CD14-positive monocyte (primary cell): ENCODE data around the gene VSTM2B. TPM values are rescaled to one million over a fixed set of nuclear protein-coding genes. Genes with fewer than 3 reads are reported as not detected.

Source experiments
- DNase-seq, 3 donors: peaks; one replicate each; pipeline ENCODE4 v3.0.0-alpha.2; 2011 to 2022
- H2AFZ ChIP-seq: 2 replicates; pipeline ENCODE4 v1.6.0; 2012; ENCODE audit warnings: mild to moderate bottlenecking, low read depth, low read length, inconsistent platforms; ENCODE audit not compliant: insufficient read depth, poor library complexity, severe bottlenecking
- H3K27ac ChIP-seq, 2 donors: 1 replicate in 1 of 2; 2 replicates in 1 of 2; pipeline ENCODE4 v1.5.1; 2012 to 2013; ENCODE audit warnings: low read length in 2 of 2, control low read depth in 1 of 2, inconsistent platforms in 1 of 2, low read depth in 1 of 2, mild to moderate bottlenecking in 1 of 2
- H3K27me3 ChIP-seq, 2 donors: one replicate each; pipeline versions ENCODE4 v1.6.0 to v1.6.1; 2011 to 2013; ENCODE audit warnings: low read length in 2 of 2; ENCODE audit not compliant: control insufficient read depth in 2 of 2, insufficient read depth in 2 of 2
- H3K36me3 ChIP-seq, 2 donors: replicated peaks in 1 of 2; 1 replicate in 1 of 2; 2 replicates in 1 of 2; pipeline versions ENCODE4 v1.5.1 to v1.6.1; 2012 to 2013; ENCODE audit warnings: low read length in 2 of 2, control low read depth in 1 of 2, inconsistent platforms in 1 of 2, mild to moderate bottlenecking in 1 of 2; ENCODE audit not compliant: insufficient read depth in 2 of 2, control insufficient read depth in 1 of 2
- H3K4me1 ChIP-seq, 2 donors: 1 replicate in 1 of 2; 2 replicates in 1 of 2; pipeline versions ENCODE4 v1.5.1 to v1.6.1; 2012 to 2013; ENCODE audit warnings: low read length in 2 of 2, control low read depth in 1 of 2, inconsistent platforms in 1 of 2, mild to moderate bottlenecking in 1 of 2, moderate library complexity in 1 of 2; ENCODE audit not compliant: insufficient read depth in 2 of 2, control insufficient read depth in 1 of 2
- H3K4me2 ChIP-seq: replicated peaks from 2 replicates; pipeline ENCODE3; 2012; ENCODE audit warnings: low read length, moderate library complexity, mild to moderate bottlenecking; ENCODE audit not compliant: poor library complexity, severe bottlenecking; ENCODE audit errors: extremely low read depth
- H3K4me3 ChIP-seq, 3 experiments: fragments of 200-600 bp in 1 of 3; sonication (generic) in 1 of 3; replicated peaks in 1 of 3; 1 replicate in 2 of 3; 2 replicates in 1 of 3; pipeline ENCODE4 v1.5.1; 2011 to 2013; ENCODE audit warnings: low read length in 3 of 3, mild to moderate bottlenecking in 3 of 3, control low read depth in 2 of 3, low read depth in 2 of 3, inconsistent platforms in 1 of 3, moderate library complexity in 1 of 3
- H3K79me2 ChIP-seq: 2 replicates; pipeline ENCODE4 v1.6.0; 2012; ENCODE audit warnings: mild to moderate bottlenecking, control low read depth, inconsistent platforms, low read length, moderate library complexity; ENCODE audit not compliant: insufficient read depth
- H3K9ac ChIP-seq: 2 replicates; pipeline ENCODE4 v1.6.0; 2017; ENCODE audit warnings: low read length, mild to moderate bottlenecking; ENCODE audit not compliant: insufficient read depth, poor library complexity, severe bottlenecking
- H3K9me3 ChIP-seq, 2 donors: replicated peaks in 1 of 2; 1 replicate in 1 of 2; 2 replicates in 1 of 2; pipeline versions ENCODE4 v1.5.1 to v1.6.1; 2012 to 2013; ENCODE audit warnings: low read length in 2 of 2, control low read depth in 1 of 2; ENCODE audit not compliant: control insufficient read depth in 1 of 2, insufficient read depth in 1 of 2
- H4K20me1 ChIP-seq: 2 replicates; pipeline ENCODE4 v1.6.0; 2012; ENCODE audit warnings: mild to moderate bottlenecking, low read length, control low read depth, moderate library complexity; ENCODE audit not compliant: insufficient read depth
- H3K27ac Mint-ChIP-seq, 7 donors: one replicate each; pipeline ENCODE4 v1.8.0; 2020; ENCODE audit warnings: mild to moderate bottlenecking in 7 of 7, mixed read lengths in 7 of 7, moderate library complexity in 6 of 7, inconsistent platforms in 2 of 7
- H3K27me3 Mint-ChIP-seq, 3 donors: one replicate each; pipeline ENCODE4 v1.8.0; 2021 to 2022; ENCODE audit warnings: low read depth in 3 of 3, mild to moderate bottlenecking in 3 of 3, mixed read lengths in 3 of 3, moderate library complexity in 3 of 3, inconsistent platforms in 1 of 3
- H3K36me3 Mint-ChIP-seq, 2 donors: one replicate each; pipeline ENCODE4 v1.8.0; 2020; ENCODE audit warnings: mixed read lengths in 2 of 2, inconsistent platforms in 1 of 2, mild to moderate bottlenecking in 1 of 2
- H3K4me1 Mint-ChIP-seq: one replicate; pipeline ENCODE4 v1.8.0; 2020; ENCODE audit warnings: mild to moderate bottlenecking, mixed read lengths
- H3K4me3 Mint-ChIP-seq, 2 donors: one replicate each; pipeline ENCODE4 v1.8.0; 2020; ENCODE audit warnings: mild to moderate bottlenecking in 2 of 2, mixed read lengths in 2 of 2, moderate library complexity in 1 of 2
- H3K9me3 Mint-ChIP-seq, 7 donors: one replicate each; pipeline ENCODE4 v1.8.0; 2020 to 2022; ENCODE audit warnings: mixed read lengths in 7 of 7, mild to moderate bottlenecking in 6 of 7, moderate library complexity in 6 of 7, inconsistent platforms in 2 of 7
- WGBS: methylation state at CpG from one replicate; pipeline ENCODE4 v1.1.5; 2013; ENCODE audit warnings: missing lambda C conversion rate; ENCODE audit not compliant: insufficient coverage; 5-methylcytosine and 5-hydroxymethylcytosine counted together
- intact Hi-C, 2 donors: fragments of 100-400 bp; cut with micrococcal nuclease; formaldehyde crosslinking; loops; one replicate each; pipeline versions ENCODE4 v1.15.0 to v1.15.1; 2023
- polyA plus RNA-seq, 3 donors: library from polyadenylated mRNA; depleted of rRNA in 1 of 3; unstranded in 2 of 3; stranded (reverse) in 1 of 3; fragments of 300-500 nt in 2 of 3; fragments of >200 nt in 1 of 3; fragmentation: Illumina TruSeq in 2 of 3; gene quantifications; 1 replicate in 2 of 3; 2 replicates in 1 of 3; pipeline ENCODE4 v1.2.3, GENCODE V29; 2012 to 2021
- TF ChIP-seq, protein P1 (sequence below): fragments of 200-600 bp; IDR thresholded peaks from one replicate; pipeline ENCODE4 v1.8.0; 2022; ENCODE audit warnings: antibody characterized with exemption, mild to moderate bottlenecking

Gene VSTM2B
- polyA plus RNA-seq, 3 donors, result not detected

DNA sequence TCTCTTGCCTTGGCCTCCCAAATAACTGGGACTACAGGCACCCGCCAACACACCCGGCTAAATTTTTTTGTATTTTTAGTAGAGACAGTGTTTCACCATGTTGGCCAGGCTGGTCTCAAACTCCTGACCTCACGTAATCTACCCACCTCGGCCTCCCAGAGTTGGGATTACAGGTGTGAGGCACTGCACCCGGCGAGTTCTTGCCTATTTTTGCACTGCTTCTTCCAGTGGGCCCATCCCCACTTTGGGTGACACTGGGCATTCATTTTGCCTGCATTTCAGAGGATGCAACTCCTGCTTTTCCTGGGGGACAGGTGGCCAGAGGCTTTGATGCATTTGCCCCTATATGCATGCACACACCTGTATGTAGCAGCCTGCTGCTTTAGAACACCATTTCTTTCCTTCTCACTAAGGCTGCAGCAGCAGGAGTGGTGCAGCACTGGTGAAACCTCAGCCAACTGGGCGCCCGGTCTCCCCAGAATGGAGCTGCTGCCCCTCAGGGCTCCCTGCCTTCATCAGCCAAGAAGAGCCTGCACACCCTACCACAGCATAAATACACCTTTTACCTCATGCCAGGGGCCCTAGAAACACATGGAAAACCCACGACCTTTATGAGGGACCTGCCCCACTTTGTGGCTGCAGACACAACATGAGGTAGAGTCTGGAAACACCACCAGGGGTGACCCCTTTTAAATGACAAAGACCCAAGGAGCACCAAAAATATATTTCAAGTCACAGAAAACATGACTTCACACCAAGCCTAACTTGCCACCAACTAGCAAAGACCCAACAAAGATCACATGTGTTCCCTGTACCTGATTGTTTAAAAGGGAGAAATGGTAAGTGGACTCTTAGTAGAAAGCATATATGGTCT is 43.5 kb downstream of the VSTM2B start:
- intact Hi-C loops, result no loop called here
- Mint-ChIP-seq H3K27ac (peak overlapping the region in 1 of 7 donors; percentile 25), H3K4me3 (no peak overlapping the region), H3K9me3 (no peaks in the 10 kb centered on the region), H3K27me3 (peaks cover 6 to 16% (median 7%) of the 10 kb centered on the region in 3 donors), H3K4me1 (no peaks in the 10 kb centered on the region), H3K36me3 (no peaks in the 10 kb centered on the region)
- no peaks in the 10 kb centered on the region for H4K20me1 ChIP-seq
- no peaks in the 10 kb centered on the region for H3K4me1 ChIP-seq
- H3K9me3 ChIP-seq, result no peaks in the 10 kb centered on the region
- H3K27ac ChIP-seq, result no peak overlapping the region
- no peak overlapping the region for H3K4me3 ChIP-seq
- DNase-seq, result no peak
- H2AFZ ChIP-seq, result no peak overlapping the region
- no peak overlapping the region for H3K4me2 ChIP-seq
- 80% methylated on average over 7 of the region's 9 CpGs for WGBS
- no peaks in the 10 kb centered on the region for H3K27me3 ChIP-seq
- no peak overlapping the region for H3K9ac ChIP-seq
- TF ChIP-seq, protein P1, sequence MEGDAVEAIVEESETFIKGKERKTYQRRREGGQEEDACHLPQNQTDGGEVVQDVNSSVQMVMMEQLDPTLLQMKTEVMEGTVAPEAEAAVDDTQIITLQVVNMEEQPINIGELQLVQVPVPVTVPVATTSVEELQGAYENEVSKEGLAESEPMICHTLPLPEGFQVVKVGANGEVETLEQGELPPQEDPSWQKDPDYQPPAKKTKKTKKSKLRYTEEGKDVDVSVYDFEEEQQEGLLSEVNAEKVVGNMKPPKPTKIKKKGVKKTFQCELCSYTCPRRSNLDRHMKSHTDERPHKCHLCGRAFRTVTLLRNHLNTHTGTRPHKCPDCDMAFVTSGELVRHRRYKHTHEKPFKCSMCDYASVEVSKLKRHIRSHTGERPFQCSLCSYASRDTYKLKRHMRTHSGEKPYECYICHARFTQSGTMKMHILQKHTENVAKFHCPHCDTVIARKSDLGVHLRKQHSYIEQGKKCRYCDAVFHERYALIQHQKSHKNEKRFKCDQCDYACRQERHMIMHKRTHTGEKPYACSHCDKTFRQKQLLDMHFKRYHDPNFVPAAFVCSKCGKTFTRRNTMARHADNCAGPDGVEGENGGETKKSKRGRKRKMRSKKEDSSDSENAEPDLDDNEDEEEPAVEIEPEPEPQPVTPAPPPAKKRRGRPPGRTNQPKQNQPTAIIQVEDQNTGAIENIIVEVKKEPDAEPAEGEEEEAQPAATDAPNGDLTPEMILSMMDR, result no peak
- H3K79me2 ChIP-seq, result no peaks in the 10 kb centered on the region
- no peaks in the 10 kb centered on the region for H3K36me3 ChIP-seq

DNA sequence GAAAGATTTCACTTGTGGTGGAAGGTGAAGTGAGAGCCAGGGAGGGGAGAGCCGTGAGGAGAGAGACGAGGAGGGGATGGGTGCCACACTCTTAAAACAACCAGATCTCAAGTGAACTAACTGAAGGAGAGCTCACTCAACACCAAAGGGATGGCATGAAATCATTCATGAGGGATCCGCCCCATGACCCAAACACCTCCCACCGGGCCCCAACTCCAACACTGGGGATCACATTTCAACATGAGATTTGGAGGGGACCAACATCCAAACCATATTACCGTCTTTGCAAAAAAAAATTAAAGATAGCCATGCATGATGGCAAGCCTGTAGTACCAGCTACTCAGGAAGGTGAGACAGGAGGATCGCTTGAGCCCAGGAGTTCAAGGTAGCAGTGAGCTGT is 45.4 kb downstream of the VSTM2B start:
- H3K27ac ChIP-seq, result no peak overlapping the region
- H3K4me2 ChIP-seq, result no peak overlapping the region
- H3K27ac Mint-ChIP-seq, result no peak overlapping the region
- H3K9ac ChIP-seq, result no peak overlapping the region
- no peaks in the 10 kb centered on the region for H4K20me1 ChIP-seq
- H3K9me3 ChIP-seq, result no peaks in the 10 kb centered on the region
- peaks cover 11 to 18% (median 13%) of the 10 kb centered on the region in 3 donors for H3K27me3 Mint-ChIP-seq
- H3K36me3 ChIP-seq, result no peaks in the 10 kb centered on the region
- H3K4me1 Mint-ChIP-seq, result no peaks in the 10 kb centered on the region
- no peak overlapping the region for H3K4me3 ChIP-seq
- no peaks in the 10 kb centered on the region for H3K9me3 Mint-ChIP-seq
- H3K36me3 Mint-ChIP-seq, result no peaks in the 10 kb centered on the region
- DNase-seq, result no peak
- WGBS, result no CpG with 5 or more reads among the region's 6 CpGs
- no peak overlapping the region for H2AFZ ChIP-seq
- intact Hi-C loops, result no loop called here
- H3K27me3 ChIP-seq, result no peaks in the 10 kb centered on the region
- H3K79me2 ChIP-seq, result no peaks in the 10 kb centered on the region
- H3K4me3 Mint-ChIP-seq, result no peak overlapping the region
- TF ChIP-seq, protein P1, result no peak
- no peaks in the 10 kb centered on the region for H3K4me1 ChIP-seq
